ENCODE results near the gene FUOM. TPM values are rescaled to one million over a fixed set of nuclear protein-coding genes. Genes with fewer than 3 reads are reported as not detected.

Gene FUOM
- total and polyA plus RNA-seq, 2 of the 4 experiments (the other 2 are of a cell fraction), result 26.3 to 52.8 TPM

- no peak overlapping the region for H3K14ac ChIP-seq (replicated peaks; ENCODE audit: low read depth, low read length)
- no peak overlapping the region for H2BK120ac ChIP-seq (ENCODE audit: low read depth, low read length)
- H3K36me3 ChIP-seq (ENCODE audit: control insufficient read depth, insufficient read depth, low read length), result no peaks in the 10 kb centered on the region
- H3K4ac ChIP-seq (ENCODE audit: low read depth, low read length), result no peak overlapping the region
- no peak overlapping the region for H3K56ac ChIP-seq (ENCODE audit: extremely low read depth, insufficient read depth, low read length)
- intact Hi-C loops (cut with micrococcal nuclease), result loop anchor here (10.0 kb wide), 2 partner anchors 49 to 199 kb away; partner anchors contain the start of genes CYP2E1, ECHS1 and PAOX
- H4K8ac ChIP-seq (ENCODE audit: low read depth in 2 of 2, low read length in 2 of 2), result no peak overlapping the region
- H2AFZ ChIP-seq (replicated peaks; ENCODE audit: low read length, poor library complexity), result peak overlapping the region; percentile 86
- 0 out of 2 replicates have a peak, but pooled peaks cover 3% of the 10 kb centered on the region for H4K20me1 ChIP-seq (ENCODE audit: insufficient read depth, low read length)
- no peak overlapping the region for H3K27ac ChIP-seq (ENCODE audit: insufficient read depth, low read length)
- no TSS peak for BruUV-seq (replicated peaks)
- H2AK9ac ChIP-seq (replicated peaks; ENCODE audit: low read depth, low read length, poor library complexity), result peak overlapping the region; percentile 72
- ATAC-seq (ENCODE audit: low read depth) (no peak), DNase-seq (no peak)
- peak overlapping the region; percentile 48; the same call in 1 of the 2 replicates for H3K4me3 ChIP-seq (ENCODE audit: insufficient read depth, low read depth, low read length)
- H2BK15ac ChIP-seq (ENCODE audit: low read depth, low read length), result no peak overlapping the region
- no peak overlapping the region for H2BK5ac ChIP-seq (ENCODE audit: low read depth, low read length, poor library complexity, severe bottlenecking)
- WGBS, 2 experiments (ENCODE audit: extremely low coverage in 2 of 2, insufficient read length in 1 of 2), result 13% methylated on average over 1 of the region's 9 CpGs; no CpG with 5 or more reads in 1 of the 2 experiments
- H4K91ac ChIP-seq (ENCODE audit: insufficient read depth, low read depth, low read length), result no peak overlapping the region
- no peak overlapping the region for H3K18ac ChIP-seq (ENCODE audit: low read depth, low read length)
- CTCF ChIA-PET, result no interaction called here
- TF ChIP-seq USF2 (IDR thresholded peaks at IDR 0.05; ENCODE audit: low read depth, low read length) (no peak), SMC3 (IDR thresholded peaks at IDR 0.05; ENCODE audit: low read depth, low read length) (no peak), RFX5 (IDR thresholded peaks at IDR 0.05; ENCODE audit: low read depth, low read length) (no peak), MXI1 (IDR thresholded peaks at IDR 0.05; ENCODE audit: borderline replicate concordance, low read depth, low read length) (no peak), CTCF (conservative IDR thresholded peaks at IDR 0.05; ENCODE audit: low read depth, low read length) (no peak), RAD21 (IDR thresholded peaks at IDR 0.05; ENCODE audit: low read length) (no peak)
- peaks cover 18% of the 10 kb centered on the region for H3K27me3 ChIP-seq (ENCODE audit: control insufficient read depth, insufficient read depth, low read length)
- peaks cover 18% of the 10 kb centered on the region for H3K4me1 ChIP-seq (ENCODE audit: control insufficient read depth, insufficient read depth, low read length)
- 0 out of 2 replicates have a peak, but pooled peaks cover 6% of the 10 kb centered on the region for H3K9me1 ChIP-seq (ENCODE audit: insufficient read depth, low read length)
- POLR2A ChIA-PET (ENCODE audit: unreplicated experiment), result no interaction called here
- dilution Hi-C loops (cut with HindIII; ENCODE audit: low sequenced_read_pairs, unreplicated experiment), result no loop called here
- H2BK20ac ChIP-seq (ENCODE audit: low read depth, low read length), result no peak overlapping the region
- no peak overlapping the region for H3K23ac ChIP-seq (ENCODE audit: low read depth, low read length)
- H2AK5ac ChIP-seq (ENCODE audit: low read depth, low read length), result no peak overlapping the region
- in situ Hi-C loops (cut with MboI; ENCODE audit: low sequenced_read_pairs), result loop anchor here (10.0 kb wide), 1 partner anchor 169 kb away; no protein-coding TSS in a partner anchor
- no peak overlapping the region for H4K5ac ChIP-seq (ENCODE audit: low read depth, low read length)
- no peaks in the 10 kb centered on the region for H3K79me1 ChIP-seq (ENCODE audit: low read depth in 1 of 2, low read length in 2 of 2)
- H3K4me2 ChIP-seq (ENCODE audit: low read depth, low read length), result no peak overlapping the region
- no peak overlapping the region for H3K9ac ChIP-seq (ENCODE audit: low read depth, low read length)
- no peaks in the 10 kb centered on the region for H3K9me3 ChIP-seq (ENCODE audit: control insufficient read depth, insufficient read depth, low read length)
Observed at GRCh38 chr10:133326223-133326551, 31.6 kb downstream of the FUOM start.
